ENCODE results near the gene TBK1. TPM values are rescaled to one million over a fixed set of nuclear protein-coding genes. Genes with fewer than 3 reads are reported as not detected.
A peak's percentile ranks its signal among the peaks of the same experiment; 100 is the strongest.

Gene TBK1
- 40.1 and 40.7 TPM in 2 replicates for total RNA-seq
- 9.2 TPM for polyA plus RNA-seq (2012)

- peak; percentile 92 for DNase-seq (ENCODE audit: low read depth)
Observed at GRCh38 chr12:64451687-64452558, at the start of gene TBK1. TSS of gene TBK1 (plus strand) at chr12:64452120. CDS start at chr12:64455871, 3,751 bp downstream.

- DNase-seq (ENCODE audit: low read depth) = no peak
Observed at GRCh38 chr12:64402181-64402580, 49.7 kb upstream of the TBK1 start.

- peak; percentile 98 for DNase-seq (ENCODE audit: low read depth)
Observed at GRCh38 chr12:64403707-64404469, 48.0 kb upstream of the TBK1 start, which contains the start of gene XPOT. TSS of gene XPOT (plus strand) at chr12:64404392. CDS start at chr12:64410036, 5,644 bp downstream.

- DNase-seq (ENCODE audit: low read depth) = peak; percentile 77
Observed at GRCh38 chr12:64404470-64405256, 47.3 kb upstream of the TBK1 start.

GRCh38 chr12:64407342-64408223 lies 44.3 kb upstream of the TBK1 start:
- no peak for DNase-seq (ENCODE audit: low read depth)

- DNase-seq (ENCODE audit: low read depth) = no peak
Observed at GRCh38 chr12:64411427-64411826, 40.5 kb upstream of the TBK1 start.

GRCh38 chr12:64412459-64412858 lies 39.5 kb upstream of the TBK1 start:
- peak; percentile 24 for DNase-seq (ENCODE audit: low read depth)

- DNase-seq (ENCODE audit: low read depth) = no peak
Observed at GRCh38 chr12:64413884-64414283, 38.0 kb upstream of the TBK1 start.

- no peak for DNase-seq (ENCODE audit: low read depth)
Observed at GRCh38 chr12:64418209-64418608, 33.7 kb upstream of the TBK1 start.

- no peak for DNase-seq (ENCODE audit: low read depth)
Observed at GRCh38 chr12:64419696-64420095, 32.2 kb upstream of the TBK1 start.

GRCh38 chr12:64427988-64428387 lies 23.9 kb upstream of the TBK1 start:
- no peak for DNase-seq (ENCODE audit: low read depth)

GRCh38 chr12:64428956-64429355 lies 23.0 kb upstream of the TBK1 start:
- no peak for DNase-seq (ENCODE audit: low read depth)

- peak; percentile 24 for DNase-seq (ENCODE audit: low read depth)
Observed at GRCh38 chr12:64430886-64431285, 21.0 kb upstream of the TBK1 start.

- no peak for DNase-seq (ENCODE audit: low read depth)
Observed at GRCh38 chr12:64431791-64432190, 20.1 kb upstream of the TBK1 start.

GRCh38 chr12:64433915-64434314 lies 18.0 kb upstream of the TBK1 start:
- no peak for DNase-seq (ENCODE audit: low read depth)

- no peak for DNase-seq (ENCODE audit: low read depth)
Observed at GRCh38 chr12:64440100-64440499, 11.8 kb upstream of the TBK1 start.

GRCh38 chr12:64445490-64445889 lies 6.4 kb upstream of the TBK1 start:
- DNase-seq (ENCODE audit: low read depth) = no peak

- DNase-seq (ENCODE audit: low read depth) = no peak
Observed at GRCh38 chr12:64446295-64446694, 5.6 kb upstream of the TBK1 start.

GRCh38 chr12:64450057-64450640 lies 1.8 kb upstream of the TBK1 start:
- no peak for DNase-seq (ENCODE audit: low read depth)

All from myocyte (in vitro differentiated cells).